CD1c-positive myeloid dendritic cell (primary cell): ENCODE data around the gene LRP8.
"Not testable (repeated sequence)": the region's sequence is repeated elsewhere in the genome, so short reads cannot be mapped to it uniquely, and the experiment has no call there.

ENCODE experiments used
- DNase-seq: peaks from one replicate; pipeline ENCODE4 v3.0.0-alpha.2; 2016; ENCODE audit errors: extremely low spot score

Gene LRP8

GRCh38 chr1:53218201-53218600 is 109.7 kb downstream of the LRP8 start:
- DNase-seq: no peak

- no peak for DNase-seq
Measured at GRCh38 chr1:53214376-53214940, 113.4 kb downstream of the LRP8 start.

DNA sequence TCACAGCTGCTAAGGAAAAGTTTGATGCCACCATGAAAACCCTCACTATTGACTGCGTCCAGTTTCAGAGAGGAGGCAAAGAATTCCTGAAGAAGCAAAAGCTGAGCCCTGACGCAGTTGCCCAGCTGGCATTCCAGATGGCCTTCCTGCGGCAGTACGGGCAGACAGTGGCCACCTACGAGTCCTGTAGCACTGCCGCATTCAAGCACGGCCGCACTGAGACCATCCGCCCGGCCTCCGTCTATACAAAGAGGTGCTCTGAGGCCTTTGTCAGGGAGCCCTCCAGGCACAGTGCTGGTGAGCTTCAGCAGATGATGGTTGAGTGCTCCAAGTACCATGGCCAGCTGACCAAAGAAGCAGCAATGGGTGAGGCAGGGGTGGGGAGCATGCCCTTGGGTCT is 116.9 kb downstream of the LRP8 start:
- DNase-seq: no peak

- DNase-seq: no peak
Measured at GRCh38 chr1:53210352-53210751, 117.5 kb downstream of the LRP8 start.

GRCh38 chr1:53207726-53208125 is 120.1 kb downstream of the LRP8 start:
- no peak for DNase-seq

- DNase-seq: no peak
Measured at GRCh38 chr1:53206735-53207379, 121.0 kb downstream of the LRP8 start.

GRCh38 chr1:53206083-53206685 is 121.7 kb downstream of the LRP8 start:
- DNase-seq: not testable (repeated sequence)

- not testable (repeated sequence) for DNase-seq
Measured at GRCh38 chr1:53205496-53205895, 122.4 kb downstream of the LRP8 start.

- no peak for DNase-seq
Measured at GRCh38 chr1:53203466-53203865, 124.4 kb downstream of the LRP8 start.

DNA sequence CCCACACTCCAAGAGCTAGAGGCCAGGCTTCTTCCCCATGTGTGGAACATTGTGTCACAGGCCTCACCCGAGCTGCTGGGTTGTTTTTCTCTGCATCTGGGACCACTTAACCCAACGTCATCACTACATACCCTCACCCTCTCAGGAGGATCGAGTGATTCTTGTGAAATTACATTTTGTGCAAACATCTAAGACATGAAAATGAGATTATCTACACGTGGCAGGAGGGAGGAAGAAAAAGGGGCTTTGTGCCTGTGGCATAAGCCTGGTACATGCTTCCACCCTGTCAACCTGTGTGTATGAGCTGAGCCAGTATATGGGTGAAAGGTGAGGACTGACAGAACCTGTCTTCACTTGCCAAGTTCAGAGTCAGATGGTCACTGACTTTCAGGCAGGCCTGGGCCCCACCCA is 129.6 kb downstream of the LRP8 start:
- no peak for DNase-seq

- peak; percentile 40 for DNase-seq
Measured at GRCh38 chr1:53197291-53198200, 130.3 kb downstream of the LRP8 start.

DNA sequence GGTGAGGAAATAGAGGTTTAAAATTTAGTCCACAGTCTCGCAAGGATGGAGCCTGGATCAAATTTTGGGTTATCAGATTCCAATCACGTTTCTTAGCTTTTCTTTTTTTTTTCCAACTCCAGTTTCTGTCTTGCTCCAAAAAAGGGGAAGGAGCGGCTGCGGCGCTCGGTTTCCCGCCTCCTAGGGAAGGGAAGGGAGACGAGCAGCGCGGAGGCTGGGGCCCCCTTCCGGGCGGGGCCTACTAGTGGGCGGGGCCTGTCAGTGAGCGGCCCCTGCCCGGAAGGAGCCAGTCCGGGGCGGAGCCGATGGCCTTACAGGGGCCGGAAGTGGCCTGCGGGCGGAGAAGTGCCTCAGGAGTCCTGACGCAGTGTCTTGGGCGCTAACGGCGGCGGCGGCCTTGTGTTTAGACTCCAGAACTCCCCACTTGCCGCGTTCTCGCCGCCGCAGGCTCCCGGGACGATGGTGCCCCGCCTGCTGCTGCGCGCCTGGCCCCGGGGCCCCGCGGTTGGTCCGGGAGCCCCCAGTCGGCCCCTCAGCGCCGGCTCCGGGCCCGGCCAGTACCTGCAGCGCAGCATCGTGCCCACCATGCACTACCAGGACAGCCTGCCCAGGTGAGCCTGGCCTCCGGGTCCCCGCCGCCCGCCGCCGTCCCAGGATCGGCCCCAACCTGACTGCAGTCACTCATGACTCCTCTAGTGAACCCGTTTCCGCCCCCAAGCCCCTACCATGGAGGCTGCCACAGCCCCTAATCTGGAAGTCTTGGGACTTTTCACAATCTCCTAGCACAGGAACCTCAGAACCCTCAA is 131.2 kb downstream of the LRP8 start, which contains the start of gene CPT2:
CPT2 (plus strand) TSS at position 340 of the 806 bp plus-strand sequence; CDS start at position 460, 120 bp downstream.
- peak; percentile 97 for DNase-seq

GRCh38 chr1:53196017-53196484 is 131.8 kb downstream of the LRP8 start:
- peak; percentile 2 for DNase-seq

DNA sequence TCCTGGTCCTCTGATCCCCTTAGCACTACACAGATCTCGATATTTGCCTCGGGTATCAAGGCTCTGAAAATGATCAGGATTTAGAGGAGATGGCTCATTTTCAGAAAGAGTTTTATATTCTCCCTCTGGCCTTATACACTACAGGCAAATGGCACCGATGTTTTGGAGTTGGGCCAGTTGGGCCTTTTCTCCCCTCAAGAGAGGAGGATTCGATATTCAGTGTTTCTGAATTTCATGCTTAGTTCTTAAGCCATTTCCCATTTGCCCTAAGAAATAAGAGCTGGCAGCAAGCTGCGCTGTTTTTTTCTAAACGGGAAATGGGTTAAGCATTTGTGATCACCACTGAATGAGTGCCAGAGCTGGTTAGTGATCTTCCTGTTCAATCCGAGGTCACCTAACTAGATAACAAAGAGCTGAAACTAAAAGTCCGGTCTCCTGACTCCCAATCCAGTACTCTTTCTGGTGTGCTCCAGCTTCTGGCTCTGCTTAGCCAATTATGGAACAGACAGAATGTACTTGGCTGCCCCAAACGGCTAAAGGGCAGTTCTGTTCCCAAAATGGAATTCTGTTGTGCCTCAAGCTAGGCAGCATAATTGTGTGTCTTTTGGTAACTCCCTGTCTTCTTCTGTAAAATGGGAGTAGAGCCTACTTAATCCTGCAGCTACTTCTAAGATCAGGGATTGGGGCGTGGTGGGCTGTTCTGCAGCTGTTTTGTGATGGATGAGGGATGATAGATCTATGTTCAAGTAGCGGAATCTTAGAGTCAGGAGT is 132.4 kb downstream of the LRP8 start:
- no peak for DNase-seq
